AG08396 (cell line): ENCODE results near the gene PANX1.

Experiments
- DNase-seq: peaks from one replicate; pipeline ENCODE4 v3.0.0; 2012; ENCODE audit warnings: low spot score, mixed read lengths

PANX1 gene

DNA sequence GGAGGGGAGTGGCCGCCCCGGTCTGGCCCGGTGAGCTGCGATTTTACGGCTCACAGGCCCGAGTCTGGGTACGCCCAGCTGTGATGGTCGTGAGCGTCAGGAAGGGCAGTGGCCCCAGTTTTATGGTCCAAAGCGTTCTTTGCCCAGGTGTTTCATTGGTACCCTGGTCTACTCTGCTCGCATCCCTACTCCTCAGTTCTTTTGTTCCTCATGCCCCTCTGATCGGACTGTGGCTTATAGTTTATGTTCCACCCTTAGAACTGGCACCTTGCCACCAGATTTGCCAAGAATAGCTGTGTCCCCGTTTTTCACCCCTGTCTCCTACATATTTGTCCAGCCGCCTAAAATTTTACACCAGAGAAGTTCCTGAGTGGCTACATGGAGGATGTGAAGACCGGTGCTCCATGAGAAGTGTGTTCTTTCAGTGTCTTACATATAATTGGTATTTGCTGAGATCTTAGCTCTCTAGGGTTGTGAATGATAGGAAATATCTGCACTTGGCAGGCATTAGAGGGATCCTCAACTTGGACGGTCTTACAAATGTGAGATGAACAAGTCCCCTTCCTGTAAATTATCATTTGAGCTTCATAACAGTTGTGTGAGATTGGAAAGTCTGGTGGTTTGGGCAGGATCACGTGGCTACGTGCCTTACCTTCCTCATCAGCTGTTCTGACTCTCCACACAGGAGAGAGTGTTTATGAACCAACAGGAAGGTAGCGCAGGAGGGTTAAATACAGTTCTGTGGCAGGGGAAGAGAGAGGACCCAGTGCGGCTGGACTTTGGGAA is 1.1 kb downstream of the PANX1 start:
- DNase-seq: no peak

GRCh38 chr11:94130298-94131046 is 1.8 kb downstream of the PANX1 start:
- DNase-seq: peak; percentile 55

- no peak for DNase-seq
Measured at GRCh38 chr11:94131047-94131717, 2.5 kb downstream of the PANX1 start.

GRCh38 chr11:94131718-94132115 is 3.1 kb downstream of the PANX1 start:
- no peak for DNase-seq

- DNase-seq: peak; percentile 54
Measured at GRCh38 chr11:94132152-94132558, 3.5 kb downstream of the PANX1 start.

DNA sequence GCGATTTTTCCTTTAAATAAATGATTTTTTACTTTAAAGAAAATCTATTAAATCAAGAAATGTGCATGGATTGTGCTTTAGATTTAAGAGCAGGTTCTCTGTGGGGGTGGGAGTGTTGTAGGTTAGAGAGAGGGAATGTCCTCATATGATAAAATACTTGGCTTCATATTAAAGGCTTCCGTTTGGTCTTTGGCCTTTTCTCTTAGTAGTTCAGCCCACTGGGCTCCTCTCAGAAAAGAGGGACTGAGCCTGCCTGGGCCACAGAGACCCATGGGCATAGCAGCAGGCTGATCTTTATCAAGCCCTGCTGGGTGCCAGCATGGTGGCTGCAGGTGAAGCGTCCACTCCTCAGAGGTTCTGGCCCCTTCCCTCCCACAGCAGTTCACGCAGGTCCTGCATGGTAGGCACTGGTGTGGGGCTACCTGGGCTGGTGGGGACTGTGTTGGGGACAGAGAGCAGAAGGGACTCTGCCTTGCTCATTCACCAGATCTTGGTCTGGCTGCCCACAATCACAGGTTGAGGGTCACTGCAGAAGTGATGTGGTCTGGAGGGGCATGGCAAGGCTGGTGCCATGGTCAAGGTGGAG is 4.3 kb downstream of the PANX1 start:
- no peak for DNase-seq

DNA sequence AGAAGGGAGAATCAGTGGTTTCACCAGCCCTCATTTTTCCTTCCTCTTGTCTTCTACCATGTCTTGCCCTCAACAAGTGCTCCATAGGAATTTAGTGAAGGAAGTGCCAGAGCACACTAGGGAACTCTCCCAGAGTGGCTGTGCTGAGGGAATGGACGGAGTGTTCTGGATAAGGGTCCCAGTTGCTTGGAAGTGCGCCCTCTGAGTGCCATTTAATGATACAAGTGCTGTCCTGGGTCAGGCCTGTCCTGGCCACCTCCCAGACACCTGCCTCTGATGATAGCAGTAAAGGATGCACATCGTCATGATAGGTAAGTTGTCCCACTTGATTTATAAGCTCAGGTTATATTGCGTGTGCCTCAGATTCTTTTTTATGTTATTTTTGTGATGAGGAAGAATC is 5.1 kb downstream of the PANX1 start:
- no peak for DNase-seq

DNA sequence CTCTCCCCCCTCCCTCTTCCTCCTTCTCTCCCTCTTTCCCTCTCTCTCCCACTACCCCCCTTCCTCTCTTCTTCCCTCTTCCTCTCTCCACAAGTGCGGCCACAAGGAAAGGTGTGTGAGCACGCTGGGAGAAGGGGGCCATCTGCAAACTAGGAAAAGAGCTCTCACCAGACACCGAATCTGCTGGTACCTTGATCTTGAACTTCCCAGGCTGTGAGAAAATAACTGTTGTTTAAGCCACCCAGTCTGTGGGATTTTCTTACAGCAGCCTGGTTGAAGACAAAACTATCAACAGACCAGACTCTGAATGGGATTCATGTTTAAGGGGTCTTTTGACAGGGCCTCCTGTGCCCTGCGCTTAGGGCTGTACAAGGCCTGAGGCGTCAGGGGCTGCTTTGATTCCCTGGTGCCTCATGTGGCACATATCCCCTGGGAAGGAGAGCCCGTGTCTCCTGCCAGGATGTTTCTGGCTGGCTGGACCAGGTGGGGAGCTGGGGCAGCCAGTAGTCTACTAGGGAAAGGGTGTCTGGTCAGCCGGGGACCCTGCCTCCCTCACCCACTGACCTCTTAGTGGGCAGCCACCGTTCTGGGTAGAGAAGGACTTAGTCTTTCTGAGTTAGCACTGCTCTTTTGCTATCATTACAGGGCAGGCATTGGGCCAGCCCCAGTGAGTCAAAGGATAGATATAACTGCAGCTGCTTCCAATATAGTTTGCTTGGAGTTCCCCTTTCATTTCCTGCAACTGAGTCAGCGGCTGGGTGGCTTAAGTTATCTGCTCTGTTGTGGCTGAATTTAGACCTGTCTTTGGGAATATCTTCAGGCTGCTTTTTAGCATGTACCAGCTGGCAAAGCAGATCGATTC is 6.2 kb downstream of the PANX1 start:
- peak; percentile 66 for DNase-seq

GRCh38 chr11:94139416-94139815 is 10.8 kb downstream of the PANX1 start:
- no peak for DNase-seq

- DNase-seq: no peak
Measured at GRCh38 chr11:94140154-94140655, 11.6 kb downstream of the PANX1 start.

DNA sequence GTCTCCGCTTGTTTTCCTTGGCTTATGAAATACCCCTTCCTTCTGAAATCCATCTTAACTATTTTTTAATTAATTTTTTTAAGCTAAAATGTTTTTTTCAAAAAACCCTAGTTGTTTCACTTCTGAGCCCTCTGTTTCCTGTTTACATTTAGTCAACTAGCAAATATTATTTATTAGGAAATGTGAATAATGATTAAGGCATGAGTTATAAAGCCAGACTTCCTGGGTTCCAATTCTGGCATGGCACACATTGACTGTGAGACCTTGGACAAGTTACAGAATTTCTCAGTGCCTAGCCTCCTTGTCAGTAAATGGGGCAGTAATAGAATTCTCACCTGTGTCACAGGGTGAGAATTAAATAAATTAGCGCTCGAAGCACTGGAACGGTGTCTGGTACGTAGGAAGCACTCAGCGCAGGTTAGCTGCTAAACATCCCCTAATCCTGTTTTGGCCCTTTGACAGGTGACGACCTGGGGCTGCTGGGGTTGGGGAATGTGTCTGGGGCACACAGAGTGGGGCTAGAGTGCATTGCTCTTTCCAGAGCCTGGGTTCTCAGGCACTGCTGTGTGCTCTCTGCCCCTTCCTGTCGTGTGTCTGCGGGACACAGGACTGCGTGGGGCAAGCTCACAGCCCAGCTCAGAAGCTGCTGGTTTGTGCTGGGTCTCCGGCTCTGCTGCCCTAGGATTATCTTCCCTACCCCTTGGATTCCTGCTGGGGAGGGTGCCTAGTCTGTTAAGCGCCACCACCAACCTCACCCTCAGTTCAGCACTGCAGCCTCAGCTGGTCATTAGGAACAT is 13.1 kb downstream of the PANX1 start:
- DNase-seq: no peak

DNA sequence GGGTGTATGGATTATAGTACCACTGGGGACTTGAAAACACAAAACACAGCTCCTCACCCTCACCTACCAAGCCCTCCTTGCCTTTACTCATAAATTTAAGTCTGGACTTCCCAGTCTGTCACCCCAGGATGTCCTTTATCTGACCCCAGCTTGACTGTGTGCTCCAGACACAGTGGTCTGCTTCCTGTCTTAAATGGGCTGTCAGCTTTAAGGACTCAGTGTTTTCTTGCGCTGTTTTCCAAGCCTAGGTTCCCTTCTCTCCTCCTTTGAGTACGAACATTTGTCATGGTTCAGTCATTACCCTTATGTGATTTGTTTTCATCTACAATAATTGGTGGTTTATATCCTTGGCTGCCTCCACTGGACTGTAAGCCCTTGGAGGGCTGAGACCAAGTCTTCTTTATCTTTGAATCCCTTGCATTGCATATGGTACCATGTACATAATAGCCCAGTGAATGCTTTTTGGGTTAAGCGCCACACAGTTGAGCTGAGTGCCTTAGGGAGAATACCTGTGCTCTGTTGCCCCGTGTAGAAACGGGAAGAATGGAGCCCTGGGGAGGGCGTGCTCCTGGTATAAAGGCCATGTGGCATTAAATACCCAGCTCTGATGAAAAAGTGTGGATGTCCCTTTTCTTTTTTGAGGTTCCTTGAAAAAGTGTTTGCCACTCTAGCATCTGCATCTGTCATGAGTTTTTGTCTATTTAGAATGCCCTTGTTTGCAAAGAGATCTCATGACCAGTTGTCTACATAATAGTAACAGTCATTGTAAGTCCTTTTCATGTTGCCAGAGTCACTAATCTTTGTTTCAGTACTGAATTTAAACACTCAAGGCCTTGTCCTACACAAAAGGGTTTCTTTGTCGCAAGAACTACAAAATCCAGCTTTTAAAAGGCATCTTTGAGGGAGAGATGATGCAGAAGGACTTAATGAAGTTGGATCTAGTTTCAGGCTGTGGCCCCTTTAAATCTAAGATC is 14.0 kb downstream of the PANX1 start:
- DNase-seq: no peak

- DNase-seq: no peak
Measured at GRCh38 chr11:94144216-94144615, 15.6 kb downstream of the PANX1 start.

DNA sequence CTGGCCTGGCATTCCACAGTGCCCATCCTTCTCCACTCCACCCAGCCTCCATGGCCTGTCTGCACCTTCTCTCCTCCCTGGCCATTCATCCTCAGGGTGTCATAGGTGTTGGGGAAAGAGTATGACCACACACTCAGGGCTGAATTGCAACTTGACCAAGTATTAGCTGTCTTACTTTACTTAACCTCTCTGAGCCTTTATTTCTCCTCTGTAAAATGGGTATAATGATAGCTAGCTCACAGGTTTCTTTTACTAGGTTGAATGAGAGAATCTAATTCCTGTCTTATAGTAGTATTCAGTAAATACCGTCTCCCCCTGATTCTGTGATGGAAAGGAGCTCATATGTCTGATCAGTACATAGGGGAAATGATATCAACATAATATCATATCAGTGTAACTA is 16.0 kb downstream of the PANX1 start:
- DNase-seq: no peak

- no peak for DNase-seq
Measured at GRCh38 chr11:94145431-94145830, 16.8 kb downstream of the PANX1 start.

DNA sequence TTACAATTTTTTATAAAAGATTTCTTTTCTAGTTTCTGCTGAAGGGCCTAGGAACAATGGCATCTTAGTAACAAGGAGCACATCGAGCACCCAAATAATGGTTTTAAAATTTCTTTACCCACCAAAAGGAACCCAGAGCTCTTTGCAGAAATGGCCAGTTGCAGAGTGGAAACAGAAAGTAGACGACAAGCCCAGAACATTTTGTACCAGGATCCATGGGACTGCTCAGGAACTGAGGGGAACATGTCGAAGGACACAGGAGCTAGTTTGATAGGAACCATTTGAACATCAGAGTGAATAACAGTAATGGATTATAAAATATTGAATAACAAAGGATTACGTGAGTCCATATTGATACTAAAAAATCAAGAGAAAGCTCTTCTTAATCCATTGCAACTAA is 17.3 kb downstream of the PANX1 start:
- no peak for DNase-seq

DNA sequence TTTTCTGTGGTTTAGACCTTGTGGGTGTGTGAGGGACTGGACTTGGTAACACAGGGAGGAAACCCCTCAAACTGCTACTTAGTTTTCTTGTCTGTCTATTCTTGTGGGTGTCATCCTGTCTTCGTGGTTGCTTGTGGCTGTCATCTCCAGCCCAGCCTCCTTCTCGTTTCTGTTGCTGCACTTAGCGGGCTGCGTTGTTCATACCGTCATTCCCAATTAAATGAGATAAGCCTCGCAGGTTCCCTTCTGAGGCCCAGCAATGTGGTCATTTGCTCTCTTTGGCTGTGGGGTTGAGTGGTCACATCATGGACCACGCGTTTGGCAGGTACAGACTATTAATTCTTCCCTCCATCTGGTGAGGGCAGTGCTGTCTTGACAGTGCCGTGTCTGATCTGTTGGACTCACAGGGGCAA is 18.8 kb downstream of the PANX1 start:
- no peak for DNase-seq

DNA sequence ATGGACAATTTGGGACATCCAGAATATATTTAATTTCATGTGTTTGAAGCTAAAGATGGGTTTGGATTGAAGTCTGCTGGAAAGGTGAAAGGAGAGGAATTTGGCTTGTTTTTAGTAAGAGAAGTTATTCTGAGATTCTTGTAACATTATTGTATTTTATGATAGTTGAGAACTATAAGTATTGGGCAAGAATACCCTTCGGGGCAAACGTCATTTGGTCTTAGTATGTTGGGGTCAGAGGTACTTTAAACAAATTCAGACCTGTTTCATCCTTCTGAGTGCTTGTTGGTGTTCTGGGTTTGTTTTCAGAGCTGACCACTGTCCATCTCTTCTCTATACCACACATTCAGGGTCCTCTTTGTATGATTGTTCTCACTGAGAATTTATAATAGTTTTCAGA is 19.5 kb downstream of the PANX1 start:
- DNase-seq: no peak

DNA sequence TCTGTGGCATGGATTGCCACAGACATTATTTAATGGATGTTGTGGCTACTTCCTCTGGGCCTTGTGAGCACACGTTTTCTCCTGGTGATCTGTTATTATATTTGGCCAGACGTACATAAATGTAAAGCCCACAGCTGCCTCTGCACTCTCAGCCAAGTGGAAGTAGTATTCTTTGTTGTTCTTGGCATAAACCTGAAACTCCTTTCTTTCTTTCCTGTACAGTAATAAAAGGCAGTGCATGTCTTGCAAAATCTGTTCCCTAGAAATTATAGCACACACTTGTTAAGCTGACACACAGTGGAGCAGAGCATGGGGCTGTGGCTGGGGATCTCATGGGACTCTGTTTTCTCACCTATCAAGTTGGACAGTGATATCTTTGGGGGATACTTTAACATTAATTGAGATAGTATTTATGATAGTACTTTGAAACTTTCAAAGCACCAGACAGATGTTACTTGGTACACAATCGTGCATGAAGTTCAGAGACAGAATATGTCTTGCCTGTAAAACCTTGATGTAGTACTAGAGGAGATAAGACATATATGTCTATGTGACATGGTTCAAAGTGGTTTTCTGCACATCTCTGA is 20.9 kb downstream of the PANX1 start:
- no peak for DNase-seq
